ENCODE measurements around the gene NINJ2.
"Not testable (repeated sequence)": the region's sequence is repeated elsewhere in the genome, so short reads cannot be mapped to it uniquely, and the experiment has no call there.

NINJ2 gene

DNA sequence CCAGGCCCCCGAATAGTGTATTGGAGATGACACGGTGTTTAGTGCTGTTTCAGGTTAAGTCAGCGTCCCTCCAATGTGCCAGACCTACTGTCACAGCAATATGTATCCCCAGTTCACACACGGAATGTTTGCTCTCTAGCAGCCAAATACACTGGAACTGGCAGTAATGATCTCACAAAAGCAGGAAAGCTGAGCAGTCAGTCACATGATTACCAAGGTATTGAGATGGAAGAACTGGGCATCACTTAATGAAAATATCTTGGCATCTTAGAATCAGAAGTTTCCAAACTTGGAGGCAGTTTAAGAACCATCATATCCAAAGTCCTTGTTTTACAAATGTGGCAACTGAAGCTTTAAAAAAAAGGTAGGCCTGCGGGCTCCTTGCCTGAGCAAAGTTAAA lies 23.3 kb downstream of the NINJ2 start:
- DNase-seq, result no peak

DNA sequence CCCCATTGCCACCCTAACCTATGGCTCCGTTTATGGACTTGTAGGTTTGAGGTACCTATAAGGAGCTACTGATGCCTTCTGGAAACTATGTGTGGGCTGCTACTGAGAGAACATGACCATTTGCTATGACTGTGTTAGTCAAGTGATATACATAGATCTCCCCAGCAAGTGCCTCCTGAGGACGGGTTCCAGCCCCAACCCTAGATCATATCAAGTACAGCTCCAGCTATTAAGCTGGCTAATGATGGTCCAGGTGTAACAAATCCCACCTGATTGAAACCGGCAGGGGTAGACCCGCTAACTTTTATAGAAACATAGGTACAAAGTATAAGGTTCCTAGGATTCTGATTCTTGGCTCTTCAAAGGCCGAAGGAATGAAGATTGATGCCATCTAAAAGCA lies 23.7 kb downstream of the NINJ2 start:
- no peak for DNase-seq

DNA sequence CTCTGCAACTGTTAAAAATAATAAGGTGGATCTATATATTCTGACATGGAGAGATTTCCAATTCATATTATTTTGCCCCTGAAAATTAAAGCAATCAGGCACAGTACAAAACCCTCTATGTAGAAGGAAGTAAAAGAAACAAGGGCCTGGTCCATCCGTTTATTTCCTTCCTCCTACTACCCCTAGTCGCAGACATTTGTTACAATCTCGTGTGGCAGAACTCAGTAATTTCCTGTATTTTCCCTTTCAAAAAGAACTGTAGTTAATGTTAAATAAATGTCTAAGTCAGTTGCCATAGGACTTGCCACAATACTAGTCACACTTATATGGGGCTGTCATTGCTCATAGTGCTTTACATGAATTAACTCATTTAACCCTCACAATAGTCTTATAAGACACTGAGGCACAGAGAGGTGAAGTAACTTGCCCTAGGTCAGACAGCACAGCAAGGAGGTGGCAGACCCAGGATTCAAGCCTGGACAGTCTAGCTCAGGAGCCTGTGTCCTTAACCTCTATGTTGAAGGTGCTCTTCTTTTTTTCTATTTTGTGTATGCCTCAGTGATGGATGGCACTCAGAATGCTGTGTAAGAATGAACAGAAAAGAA lies 24.2 kb downstream of the NINJ2 start:
- no peak for DNase-seq

DNA sequence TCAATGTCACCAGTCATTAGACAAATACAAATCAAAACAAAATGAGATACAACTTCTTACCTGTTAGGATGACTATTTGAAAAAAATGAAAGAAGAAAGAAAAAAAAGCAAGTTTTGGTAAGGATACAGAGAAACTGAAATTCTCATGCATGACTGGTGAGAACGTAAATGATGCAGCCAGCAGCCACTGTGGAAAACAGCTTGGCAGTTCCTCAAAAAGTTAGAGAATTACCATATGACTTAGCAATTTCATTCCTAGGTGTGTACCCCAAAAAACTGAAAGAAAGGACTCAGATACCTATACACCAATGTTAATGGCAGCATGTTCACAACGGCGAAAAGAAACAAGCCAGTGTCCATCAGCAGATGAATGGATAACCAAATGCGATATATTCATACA lies 26.6 kb downstream of the NINJ2 start:
- no peak for DNase-seq

DNA sequence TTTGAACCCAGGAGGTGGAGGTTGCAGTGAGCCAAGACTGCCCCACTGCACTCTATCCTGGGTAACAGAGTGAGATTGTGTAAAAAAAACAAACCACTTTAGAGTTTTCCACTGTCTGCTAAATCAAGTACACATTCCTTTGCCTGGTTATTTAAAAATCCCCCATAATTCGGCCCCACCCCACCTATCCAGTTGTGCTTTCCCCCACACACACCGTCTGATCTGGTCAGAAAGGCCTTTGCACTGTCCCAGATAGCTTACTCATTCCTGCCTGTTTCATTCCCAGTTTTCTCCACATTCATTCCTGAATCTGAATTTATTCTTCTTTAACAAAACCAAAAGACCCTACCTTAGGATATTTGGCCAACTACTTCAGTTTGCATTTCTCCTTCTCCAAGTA lies 29.5 kb downstream of the NINJ2 start:
- DNase-seq, result no peak

DNA sequence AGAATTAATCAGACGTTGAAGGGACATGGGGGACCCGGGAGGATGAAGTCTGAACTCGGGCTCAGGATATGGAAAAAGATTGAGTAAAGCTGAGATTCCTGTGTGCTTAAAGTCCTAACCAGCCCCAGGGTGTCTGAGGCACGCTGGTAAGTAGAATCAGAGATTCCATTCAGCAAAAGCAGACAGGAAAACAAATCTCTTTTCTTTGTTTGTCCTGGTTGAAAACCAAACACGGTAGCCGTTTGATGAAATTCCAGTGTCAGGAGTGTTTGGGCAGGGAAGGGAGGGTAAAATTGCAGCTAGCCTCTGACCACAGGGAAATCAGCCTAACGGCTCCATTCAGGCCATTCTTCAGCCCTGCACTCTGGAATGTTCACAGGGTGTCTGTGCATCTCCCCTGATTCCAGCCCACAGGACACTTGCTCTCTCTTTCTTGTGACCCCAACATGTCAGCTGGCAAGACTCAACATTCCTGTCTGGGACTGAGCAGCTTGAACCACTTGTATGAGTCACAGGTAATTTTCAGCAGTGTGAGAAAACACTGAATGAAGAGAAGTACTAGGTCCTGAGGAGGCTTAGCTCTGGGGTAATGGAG lies 31.0 kb downstream of the NINJ2 start:
- no peak for DNase-seq

DNA sequence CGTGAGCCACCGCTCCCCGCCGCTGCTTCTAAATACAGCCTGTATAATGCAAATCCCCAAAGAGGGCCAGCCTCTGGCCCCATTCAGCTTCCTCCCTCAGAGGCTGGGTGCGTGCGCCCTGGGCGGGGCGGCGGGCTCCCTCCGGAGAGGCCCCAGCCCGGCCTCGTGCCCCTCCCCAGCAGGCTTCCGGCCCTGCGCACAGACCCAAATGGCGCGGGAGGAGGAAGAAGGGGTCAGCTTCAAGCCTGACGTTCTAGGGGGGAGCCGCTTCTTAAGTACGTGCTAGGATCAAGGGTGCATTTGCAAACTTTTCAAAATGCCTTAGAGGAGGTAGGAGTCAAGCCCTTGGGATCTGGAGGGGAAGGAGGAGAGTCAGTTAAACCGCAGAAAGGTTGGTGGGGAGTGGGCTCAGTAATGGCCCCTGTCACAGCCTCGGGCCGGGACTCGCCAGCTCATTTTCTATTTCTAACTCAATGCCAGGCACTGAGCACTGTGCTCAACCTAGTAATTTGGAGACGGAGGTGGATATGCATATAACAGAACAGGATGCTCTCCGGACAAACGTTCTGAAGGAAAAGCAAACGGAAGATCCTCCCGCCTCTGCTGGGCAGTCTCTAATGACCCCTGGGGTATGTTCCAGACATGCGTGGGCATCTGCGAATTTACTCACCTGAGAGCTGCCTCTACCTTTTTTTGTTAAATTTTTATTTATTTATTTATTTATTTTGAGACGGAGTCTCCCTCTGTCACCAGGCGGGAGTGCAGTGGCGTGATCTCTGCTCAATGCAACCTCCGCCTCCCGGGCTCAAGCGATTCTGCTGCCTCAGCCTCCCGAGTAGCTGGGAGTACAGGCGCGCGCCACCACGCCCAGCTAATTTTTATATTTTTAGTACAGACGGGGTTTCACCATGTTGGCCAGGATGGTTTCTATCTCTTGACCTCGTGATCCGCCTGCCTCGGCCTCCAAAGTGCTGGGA lies 32.3 kb downstream of the NINJ2 start:
- DNase-seq, result no peak

DNA sequence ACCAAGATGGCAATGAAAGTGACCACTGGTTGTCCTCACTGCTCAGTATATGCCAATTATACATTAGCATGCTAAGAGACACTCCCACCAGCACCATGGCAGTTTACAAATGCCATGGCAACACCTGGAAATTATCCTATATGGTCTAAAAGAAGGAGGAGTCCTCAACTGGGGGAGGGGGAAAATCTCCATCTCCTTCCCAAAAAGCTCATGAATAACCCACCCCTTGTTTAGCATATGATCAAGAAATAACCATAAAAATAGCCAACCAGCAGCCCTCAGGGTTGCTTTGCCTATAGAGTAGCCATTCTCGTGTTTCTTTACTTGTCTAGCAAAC lies 34.5 kb downstream of the NINJ2 start:
- not testable (repeated sequence) for DNase-seq

DNA sequence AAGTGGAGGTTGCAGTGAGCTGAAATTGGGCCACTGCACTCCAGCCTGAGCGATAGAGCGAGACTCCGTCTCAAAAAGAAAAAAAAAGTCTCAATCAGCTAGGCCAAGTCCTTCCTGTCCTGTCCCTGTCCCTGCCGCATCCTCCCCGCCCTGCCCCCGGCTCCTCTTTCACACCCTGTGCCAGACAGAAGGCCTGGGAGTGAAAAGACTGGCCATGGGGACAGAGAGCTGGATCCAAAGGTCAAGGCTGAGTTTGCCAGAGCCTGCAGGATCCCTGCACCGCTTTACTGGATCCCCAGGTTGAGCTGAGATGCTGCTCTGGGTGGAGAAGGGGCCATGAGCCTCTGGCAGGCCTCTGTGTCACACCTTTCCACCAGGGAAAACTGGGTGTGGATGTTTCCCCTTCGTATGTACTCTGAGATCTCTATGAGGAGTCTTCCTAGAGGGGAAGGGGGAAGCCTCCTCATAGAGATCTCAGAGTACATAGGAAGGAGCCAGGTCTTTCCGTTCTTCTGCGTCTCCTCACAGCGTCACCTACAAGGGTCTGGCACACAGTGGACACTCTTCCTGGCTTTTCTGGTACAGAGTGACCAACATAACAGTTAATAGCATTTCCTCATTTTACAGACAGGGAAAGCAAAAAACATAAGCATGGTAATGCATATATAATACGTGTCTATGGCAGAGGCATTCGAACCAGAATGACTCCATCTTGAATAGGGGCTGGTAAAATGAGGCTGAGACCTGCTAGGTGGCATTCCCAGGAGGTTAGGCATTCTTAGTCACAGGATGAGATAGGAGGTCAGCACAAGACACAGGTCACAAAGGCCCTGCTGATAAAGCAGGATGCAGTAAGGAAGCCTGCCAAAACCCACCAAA lies 35.1 kb downstream of the NINJ2 start:
- no peak for DNase-seq

DNA sequence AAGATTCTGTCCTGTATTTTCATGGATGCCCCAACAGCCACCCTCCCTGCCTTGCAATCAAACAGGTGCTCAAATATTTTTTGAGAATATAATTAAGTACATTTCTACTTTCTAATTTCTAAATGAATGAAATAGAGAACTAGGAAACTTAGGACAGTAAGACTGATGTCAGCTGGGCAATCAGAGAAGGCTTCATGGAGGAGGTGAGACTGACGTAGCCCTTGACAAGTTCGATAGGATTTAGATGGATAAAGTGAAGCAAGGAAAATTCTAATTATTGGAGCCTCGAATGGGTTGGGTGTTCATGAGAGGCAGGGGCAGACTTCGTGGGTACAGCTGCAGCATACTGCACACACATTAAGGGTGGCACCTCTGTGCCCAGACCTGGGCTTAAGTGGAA lies 36.0 kb downstream of the NINJ2 start:
- DNase-seq, result no peak

DNA sequence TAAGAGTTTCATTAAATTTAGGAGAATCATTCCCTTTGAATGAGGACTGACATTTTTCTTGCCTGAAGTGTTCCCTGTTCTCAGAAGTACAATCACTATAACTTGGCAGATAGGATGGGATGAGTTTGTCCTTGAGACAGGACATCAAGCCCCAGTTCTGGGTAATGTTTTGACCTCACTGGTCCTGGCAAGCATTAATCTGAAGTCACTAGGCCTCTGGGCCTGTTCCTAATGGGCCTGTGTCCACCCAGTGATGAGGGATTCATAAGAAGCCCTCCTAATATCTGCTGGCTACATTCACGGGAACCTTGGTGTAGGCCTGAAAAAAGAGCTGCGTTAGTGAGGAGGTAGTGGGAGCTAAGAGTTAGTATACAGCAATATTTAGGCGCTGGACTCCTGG lies 37.2 kb downstream of the NINJ2 start:
- no peak for DNase-seq

DNA sequence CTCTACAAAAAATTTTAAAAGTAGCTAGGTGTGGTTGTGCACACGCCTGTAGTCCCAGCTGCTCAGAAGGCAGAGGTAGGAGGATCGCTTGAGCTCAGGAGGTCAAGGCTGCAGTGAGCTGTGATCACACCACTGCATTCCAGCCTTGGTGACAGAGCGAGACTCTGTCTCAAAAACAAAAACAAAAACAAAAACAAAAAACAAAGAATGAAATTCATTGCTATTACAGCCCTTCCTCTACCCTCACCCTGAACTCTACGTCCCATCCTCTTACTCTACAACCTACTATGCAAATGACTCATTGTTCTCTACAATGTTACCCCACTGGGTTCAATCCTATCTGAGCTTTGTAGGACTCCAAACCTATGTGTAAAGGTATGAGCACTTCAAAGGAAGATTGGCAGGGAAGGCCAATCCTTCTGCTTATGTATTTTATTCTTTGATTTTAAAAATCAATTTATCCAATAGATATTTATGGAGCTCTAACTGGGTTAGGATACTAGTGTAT lies 39.3 kb downstream of the NINJ2 start:
- DNase-seq, result no peak

DNA sequence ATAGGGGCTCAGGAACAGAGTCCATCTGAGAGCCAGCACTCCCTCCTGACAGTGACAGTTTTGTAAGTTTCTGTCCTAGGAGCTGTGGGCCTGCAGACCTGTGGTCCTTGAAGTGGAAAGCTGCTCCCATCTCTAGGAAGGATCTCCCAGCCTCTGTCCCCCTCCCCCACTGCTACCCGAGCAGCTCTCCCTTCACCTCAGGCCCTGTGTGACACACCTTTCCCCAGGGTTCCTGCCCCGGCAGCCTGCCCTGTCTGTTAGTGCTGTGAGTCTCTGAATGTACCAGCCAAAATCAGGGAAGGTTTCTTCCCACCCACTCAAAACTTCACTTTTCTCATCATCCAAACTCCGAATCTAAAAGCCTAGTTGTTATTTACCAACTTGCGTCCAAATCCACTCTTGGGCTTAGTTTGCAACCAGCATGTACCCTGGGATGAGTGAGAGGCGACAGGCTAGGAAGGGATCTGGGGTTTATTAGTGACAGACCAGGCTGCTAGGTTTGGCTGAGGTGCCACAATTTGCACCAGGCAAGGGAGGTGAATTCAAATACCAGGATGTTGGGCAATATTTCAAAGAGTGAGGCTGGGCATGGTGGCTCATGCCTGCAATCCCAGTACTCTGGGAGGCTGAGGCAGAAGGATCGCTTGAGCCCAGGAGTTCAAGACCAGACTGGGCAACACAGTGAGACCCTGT lies 39.9 kb downstream of the NINJ2 start:
- DNase-seq, result no peak

DNA sequence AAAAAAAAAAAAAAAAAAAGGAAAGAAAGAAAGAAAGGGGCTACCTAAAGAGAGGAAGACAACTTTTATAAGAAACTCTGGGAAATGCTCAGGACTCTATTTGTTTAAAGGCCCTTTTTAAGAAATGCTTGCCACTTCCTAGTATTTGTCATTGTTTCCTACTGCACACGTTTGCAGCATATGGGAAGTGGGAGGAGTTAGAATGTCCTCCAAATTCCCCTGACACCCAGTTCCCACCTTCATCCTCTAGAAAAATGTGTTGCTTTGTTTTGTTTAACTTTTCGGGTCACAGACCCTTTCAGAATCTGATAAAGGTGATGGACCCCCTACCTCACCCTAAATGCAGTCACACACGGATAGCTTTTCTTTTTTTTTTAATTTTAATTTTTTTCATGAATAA lies 40.8 kb downstream of the NINJ2 start:
- no peak for DNase-seq

DNA sequence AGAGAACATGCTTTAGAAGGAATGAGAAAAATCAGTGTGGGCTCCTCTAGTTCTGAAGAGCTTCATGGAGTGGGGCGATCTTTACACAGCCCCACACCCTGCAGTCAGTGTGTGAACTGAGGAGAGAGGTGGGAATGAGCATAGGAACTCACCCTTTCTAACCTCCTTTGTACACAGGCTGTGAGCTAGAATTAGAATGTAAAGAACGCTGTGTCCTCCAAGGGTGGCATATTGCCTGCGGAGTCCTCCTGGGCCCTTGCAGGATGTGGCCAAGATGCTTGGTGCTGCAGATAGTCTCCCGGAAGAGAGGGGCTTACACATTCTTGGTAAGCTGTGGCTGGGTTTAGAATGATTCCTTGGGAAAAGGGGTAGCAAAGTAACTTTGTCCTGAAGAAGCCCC lies 43.9 kb downstream of the NINJ2 start:
- DNase-seq, result no peak

DNA sequence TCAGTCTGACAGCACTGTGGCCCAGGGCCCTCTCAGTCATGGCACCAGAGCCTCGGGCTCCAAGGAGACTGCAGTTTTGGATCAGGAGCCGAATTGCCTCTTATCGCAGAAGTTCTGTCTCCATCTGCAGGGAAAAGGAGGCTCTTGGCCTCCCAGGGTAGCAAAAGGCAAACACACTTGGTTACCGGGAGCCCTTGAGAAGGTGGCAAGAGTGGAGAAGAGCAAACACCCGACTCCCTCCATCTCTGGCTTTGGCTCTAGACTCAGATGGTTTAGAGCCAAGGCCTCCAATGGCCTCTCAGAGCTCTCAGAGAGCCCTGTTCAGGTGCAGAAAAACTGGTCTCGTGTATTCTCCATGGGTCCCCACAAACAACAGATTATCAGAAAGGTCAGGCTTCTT lies 44.6 kb downstream of the NINJ2 start:
- DNase-seq, result peak; percentile 43

DNA sequence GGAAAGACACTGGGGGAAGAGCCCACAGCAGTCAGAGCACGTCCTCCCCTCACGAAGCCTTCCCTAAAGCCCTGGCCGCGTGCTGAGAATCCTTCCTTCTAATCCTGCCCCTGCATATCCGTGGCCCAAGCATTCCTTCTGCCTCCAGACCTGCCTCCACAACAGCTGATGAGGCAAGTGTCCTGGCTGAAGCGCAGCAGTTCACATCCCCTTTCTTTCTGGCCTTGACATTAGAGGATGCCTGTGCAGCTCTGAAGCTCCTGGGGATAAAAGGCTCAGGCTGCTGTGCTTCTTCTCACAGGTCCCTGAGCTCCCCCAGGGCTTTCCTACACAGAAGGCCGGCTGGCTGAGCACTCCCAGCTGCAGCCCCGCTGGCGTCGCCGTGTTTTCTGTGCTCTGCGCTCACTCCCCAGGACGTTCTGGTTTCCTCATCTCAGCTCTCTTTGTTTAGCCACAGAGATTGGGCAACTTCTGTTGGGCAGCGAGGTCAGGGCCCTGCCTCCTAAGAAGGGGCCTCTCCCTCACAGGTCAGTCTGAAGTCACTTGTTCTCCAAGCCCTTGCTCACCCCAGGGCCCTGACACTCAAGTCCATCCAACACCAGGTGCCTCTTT lies 45.8 kb downstream of the NINJ2 start:
- DNase-seq, result no peak

DNA sequence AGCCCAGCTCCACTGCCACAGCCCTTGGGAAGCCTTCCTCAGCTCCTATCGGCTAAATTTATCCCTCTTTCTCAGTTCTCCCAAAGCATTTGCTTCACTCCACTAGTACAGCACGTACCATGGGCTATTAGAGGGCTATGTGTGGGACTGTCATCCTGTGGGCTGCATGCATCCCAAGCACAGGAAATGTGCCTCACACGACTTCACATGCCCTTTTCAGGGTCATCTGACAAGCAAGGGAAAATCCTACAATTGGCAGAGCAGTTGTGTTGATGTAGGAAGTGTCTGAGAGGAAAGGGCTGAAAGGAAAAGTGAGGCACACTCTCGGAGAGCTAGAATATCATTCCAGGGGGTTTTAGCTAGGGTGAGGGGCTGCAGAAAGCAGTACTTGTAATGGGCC lies 47.6 kb downstream of the NINJ2 start:
- no peak for DNase-seq

DNA sequence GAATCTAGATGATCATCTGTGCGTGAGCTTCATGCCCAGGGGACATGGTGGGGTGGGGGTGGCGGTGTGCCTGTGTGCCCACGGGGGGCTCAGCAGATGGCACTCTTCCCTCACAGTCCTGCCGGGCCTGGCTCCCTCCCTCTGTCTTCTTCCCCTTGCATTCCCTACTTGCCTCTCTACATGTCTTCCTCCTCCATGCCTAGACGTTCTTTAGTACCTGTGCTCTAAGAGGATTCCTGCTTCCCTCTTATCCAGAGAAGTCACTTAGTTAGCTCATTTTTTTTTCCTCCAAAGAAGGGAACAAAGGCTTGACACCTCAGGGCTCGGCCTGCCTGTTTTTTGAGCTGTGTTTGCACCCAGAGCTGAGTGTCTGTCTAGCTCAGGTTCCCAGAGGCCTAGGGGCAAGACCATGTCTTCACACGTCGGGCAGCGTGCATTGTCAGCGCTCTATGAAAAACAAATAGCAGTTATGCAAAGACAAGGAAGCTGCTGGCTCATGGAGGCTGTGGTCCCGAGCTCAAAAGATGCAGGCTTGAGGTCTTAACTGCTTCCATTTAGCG lies 48.8 kb downstream of the NINJ2 start:
- no peak for DNase-seq

DNA sequence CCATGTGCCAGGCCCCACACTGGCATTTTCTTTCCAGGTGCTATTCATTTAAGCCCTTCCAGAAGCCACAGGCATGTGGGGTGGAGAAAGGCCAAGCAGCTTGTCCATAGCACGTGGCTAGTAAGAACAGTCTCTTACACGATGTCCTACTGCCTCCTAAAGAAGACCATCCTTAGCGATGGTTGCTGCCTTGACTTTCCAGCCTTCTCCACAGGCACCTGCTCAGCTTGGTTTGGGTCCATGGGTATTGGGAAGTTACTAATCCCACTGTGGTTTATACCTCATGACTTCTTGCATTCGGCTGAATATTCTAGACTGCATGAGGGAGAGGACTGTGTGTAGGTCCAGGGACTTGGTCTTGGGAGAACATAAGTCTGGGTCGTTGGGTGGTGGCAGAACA lies 49.2 kb downstream of the NINJ2 start:
- no peak for DNase-seq

DNA sequence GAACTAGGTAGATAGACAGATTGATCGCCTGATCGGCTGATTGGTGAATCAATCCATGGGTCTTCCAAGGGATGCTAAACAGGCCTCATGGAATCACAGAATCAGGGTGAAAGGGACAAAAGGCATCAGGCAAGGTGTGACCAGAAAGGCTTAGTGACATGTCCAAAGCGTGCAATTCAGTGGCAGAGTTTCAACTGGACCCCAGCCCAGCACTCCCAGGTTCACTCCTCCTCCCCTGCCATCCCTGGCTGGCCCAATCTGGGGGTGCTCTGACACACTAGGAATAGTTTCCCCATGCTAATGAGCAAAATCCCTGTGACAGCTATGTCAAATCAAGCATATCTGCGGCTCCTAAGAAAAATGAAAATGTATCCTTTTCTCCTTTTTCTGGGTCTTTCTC lies 50.4 kb downstream of the NINJ2 start:
- no peak for DNase-seq

DNA sequence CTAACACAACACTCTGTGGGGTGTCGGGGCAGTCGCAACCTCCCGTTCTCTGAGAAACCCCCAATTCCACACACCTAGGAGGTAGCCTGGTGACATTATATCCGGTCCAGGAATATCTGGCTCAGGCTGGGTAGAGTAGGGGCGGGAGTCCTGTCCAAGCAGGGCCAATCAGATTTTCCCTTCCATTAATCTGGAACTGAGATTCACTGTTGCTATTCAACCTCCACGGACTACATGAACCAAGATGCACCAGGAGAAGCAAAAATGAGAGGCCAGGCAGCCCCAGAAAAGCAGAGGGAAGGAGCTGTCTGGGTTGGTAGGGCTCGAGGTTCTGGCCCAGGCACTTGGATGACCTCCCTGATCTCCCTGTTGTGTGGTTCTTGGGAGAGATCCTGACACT lies 51.0 kb downstream of the NINJ2 start:
- DNase-seq, result no peak

Measured in DMS79 (cell line).